ENCODE measurements around the gene VMAC.

Gene VMAC

GRCh38 chr19:5932609-5933262 lies 28.1 kb downstream of the VMAC start:
- no peak for DNase-seq

GRCh38 chr19:5933391-5934068 lies 28.9 kb downstream of the VMAC start:
- DNase-seq, result no peak

GRCh38 chr19:5934069-5934401 lies 29.4 kb downstream of the VMAC start:
- DNase-seq, result no peak

GRCh38 chr19:5934774-5935472 lies 30.3 kb downstream of the VMAC start:
- no peak for DNase-seq

- no peak for DNase-seq
These were observed 31.0 kb downstream of the VMAC start for GRCh38 chr19:5935473-5936291.

- DNase-seq, result no peak
These were observed 31.6 kb downstream of the VMAC start for GRCh38 chr19:5936292-5936592.

- DNase-seq, result no peak
These were observed 32.9 kb downstream of the VMAC start for GRCh38 chr19:5937550-5937949.

GRCh38 chr19:5940260-5941208 lies 35.9 kb downstream of the VMAC start:
- no peak for DNase-seq

GRCh38 chr19:5941673-5942072 lies 37.0 kb downstream of the VMAC start:
- DNase-seq, result no peak

- no peak for DNase-seq
These were observed 38.4 kb downstream of the VMAC start for GRCh38 chr19:5943045-5943444.

- no peak for DNase-seq
These were observed 39.0 kb downstream of the VMAC start for GRCh38 chr19:5943623-5944022.

GRCh38 chr19:5947435-5947834 lies 42.8 kb downstream of the VMAC start:
- no peak for DNase-seq

- DNase-seq, result no peak
These were observed 44.3 kb downstream of the VMAC start for GRCh38 chr19:5948752-5949564.

GRCh38 chr19:5949792-5950305 lies 45.2 kb downstream of the VMAC start:
- peak; percentile 72 for DNase-seq

GRCh38 chr19:5950741-5951140 lies 46.1 kb downstream of the VMAC start:
- DNase-seq, result no peak

- DNase-seq, result no peak
These were observed 46.7 kb downstream of the VMAC start for GRCh38 chr19:5951338-5951861.

GRCh38 chr19:5952193-5953029 lies 47.7 kb downstream of the VMAC start:
- no peak for DNase-seq

- no peak for DNase-seq
These were observed 48.4 kb downstream of the VMAC start for GRCh38 chr19:5953030-5953589.

- no peak for DNase-seq
These were observed 49.1 kb downstream of the VMAC start for GRCh38 chr19:5953680-5954213.
